ENCODE measurements around the gene NPFFR2.
"Not testable (repeated sequence)": the region's sequence is repeated elsewhere in the genome, so short reads cannot be mapped to it uniquely, and the experiment has no call there.

The NPFFR2 gene

DNA sequence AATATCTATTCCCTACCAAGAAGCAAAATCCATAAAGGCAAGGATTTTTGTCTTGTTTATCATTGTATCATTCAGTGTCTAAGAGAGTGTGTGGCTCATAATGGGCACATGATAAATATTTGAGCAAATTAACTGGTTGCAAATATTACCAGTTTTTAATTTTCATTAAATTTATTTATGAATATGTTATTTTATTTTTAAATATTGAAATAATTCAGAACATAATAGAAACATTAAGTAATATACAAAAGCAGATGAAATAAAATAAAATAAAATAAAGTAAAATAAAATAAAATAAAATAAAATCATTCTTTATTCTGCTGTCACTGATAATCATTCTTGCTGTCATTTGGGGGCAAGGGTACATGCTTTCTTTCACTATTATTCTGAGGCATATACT, 120.9 kb downstream of the NPFFR2 start:
- H3K27ac ChIP-seq, result no peak overlapping the region
- TF ChIP-seq, protein P1, sequence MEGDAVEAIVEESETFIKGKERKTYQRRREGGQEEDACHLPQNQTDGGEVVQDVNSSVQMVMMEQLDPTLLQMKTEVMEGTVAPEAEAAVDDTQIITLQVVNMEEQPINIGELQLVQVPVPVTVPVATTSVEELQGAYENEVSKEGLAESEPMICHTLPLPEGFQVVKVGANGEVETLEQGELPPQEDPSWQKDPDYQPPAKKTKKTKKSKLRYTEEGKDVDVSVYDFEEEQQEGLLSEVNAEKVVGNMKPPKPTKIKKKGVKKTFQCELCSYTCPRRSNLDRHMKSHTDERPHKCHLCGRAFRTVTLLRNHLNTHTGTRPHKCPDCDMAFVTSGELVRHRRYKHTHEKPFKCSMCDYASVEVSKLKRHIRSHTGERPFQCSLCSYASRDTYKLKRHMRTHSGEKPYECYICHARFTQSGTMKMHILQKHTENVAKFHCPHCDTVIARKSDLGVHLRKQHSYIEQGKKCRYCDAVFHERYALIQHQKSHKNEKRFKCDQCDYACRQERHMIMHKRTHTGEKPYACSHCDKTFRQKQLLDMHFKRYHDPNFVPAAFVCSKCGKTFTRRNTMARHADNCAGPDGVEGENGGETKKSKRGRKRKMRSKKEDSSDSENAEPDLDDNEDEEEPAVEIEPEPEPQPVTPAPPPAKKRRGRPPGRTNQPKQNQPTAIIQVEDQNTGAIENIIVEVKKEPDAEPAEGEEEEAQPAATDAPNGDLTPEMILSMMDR (conservative IDR thresholded peaks at IDR 0.05), result no peak
- no peak for TF ChIP-seq ZFX (IDR thresholded peaks at IDR 0.05)

DNA sequence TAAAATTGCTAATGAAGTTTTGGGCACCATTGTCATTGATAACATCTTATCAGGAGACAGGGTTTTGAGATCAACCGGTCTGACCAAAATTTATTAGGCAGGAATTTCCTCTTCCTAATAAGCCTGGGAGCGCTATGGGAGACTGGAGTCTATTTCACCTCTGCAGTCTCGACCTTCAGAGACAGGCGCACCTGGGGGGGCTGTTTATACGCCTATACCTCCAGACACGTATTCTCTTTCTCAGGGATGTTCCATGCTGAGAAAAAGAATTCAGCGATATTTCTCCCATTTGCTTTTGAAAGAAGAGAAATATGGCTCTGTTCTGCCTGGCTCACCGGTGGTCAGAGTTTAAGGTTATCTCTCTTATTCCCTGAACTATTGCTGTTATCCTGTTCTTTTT, 121.8 kb downstream of the NPFFR2 start:
- not testable (repeated sequence) for H3K27ac ChIP-seq

DNA sequence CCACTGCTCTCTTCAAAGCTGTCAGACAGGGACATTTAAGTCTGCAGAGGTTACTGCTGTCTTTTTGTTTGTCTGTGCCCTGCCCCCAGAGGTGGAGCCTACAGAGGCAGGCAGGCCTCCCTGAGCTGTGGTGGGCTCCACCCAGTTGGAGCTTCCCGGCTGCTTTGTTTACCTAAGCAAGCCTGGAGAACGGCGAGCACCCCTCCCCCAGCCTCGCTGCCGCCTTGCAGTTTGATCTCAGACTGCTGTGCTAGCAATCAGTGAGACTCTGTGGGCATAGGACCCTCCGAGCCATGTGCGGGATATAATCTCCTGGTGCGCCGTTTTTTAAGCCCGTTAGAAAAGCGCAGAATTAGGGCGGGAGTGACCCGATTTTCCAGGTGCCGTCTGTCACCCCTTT, 137.5 kb downstream of the NPFFR2 start:
- H3K27ac ChIP-seq, result peak overlapping the region; percentile 71

DNA sequence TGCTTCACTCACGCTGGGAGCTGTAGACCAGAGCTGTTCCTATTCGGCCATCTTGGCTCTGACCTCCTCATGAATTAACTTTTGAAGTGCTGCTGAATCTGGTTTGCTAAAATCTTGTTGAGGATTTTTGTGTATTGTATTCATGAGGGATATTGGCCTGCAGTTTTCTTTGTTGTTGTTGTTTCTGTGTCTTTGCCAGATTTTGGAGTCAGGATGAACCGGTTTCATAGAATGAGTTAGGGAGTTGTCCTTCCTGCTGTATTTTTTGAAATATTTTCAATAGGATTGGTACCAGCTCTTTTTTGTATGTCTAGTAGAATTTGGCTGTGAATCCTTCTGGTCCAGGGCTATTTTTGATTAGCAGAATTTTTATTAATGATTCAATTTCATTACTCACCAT, 138.1 kb downstream of the NPFFR2 start:
- peak overlapping the region; percentile 71 for H3K27ac ChIP-seq
- TF ChIP-seq, protein P1 (conservative IDR thresholded peaks at IDR 0.05), result no peak
- TF ChIP-seq ZFX (IDR thresholded peaks at IDR 0.05), result no peak

DNA sequence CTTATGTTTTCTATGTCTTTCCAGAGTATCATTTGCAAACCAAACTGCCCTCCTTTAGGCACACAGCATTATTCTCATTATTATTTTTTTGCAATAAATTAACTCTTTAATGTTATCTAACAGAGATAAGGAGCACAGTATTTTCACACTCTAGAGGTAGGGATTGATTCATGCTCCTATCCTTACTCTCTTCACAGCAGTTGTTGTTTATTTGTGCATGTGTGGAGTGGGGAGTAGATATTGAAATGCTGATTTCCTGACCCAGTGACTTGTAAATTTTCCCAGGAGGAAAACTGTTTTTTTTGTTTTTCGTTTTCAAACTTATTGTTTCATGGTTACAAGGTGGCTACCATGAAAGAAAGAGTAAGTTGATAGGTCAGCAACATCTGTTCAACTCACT, 140.0 kb downstream of the NPFFR2 start:
- H3K27ac ChIP-seq, result no peak overlapping the region
- TF ChIP-seq, protein P1 (conservative IDR thresholded peaks at IDR 0.05), result no peak
- no peak for TF ChIP-seq ZFX (IDR thresholded peaks at IDR 0.05)

DNA sequence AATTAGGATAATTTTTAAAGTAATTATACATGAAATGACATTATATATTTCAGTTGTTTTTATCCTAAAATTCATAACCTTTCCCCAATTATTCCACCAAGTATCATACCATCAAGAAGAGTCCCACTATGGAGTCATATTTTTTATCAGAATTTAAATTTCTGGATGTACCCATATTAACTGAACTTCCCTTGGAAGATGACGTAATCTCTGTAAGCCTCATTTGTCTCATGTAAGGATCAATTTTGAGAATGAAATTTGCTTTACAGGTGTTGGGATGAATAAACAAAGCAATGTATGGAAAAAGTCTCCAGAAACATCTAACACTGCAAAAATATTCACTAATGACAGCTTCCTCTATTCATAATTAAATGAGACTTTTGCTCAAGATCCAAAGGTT, 147.5 kb downstream of the NPFFR2 start:
- no peak overlapping the region for H3K27ac ChIP-seq
- no peak for TF ChIP-seq ZFX (IDR thresholded peaks at IDR 0.05)

DNA sequence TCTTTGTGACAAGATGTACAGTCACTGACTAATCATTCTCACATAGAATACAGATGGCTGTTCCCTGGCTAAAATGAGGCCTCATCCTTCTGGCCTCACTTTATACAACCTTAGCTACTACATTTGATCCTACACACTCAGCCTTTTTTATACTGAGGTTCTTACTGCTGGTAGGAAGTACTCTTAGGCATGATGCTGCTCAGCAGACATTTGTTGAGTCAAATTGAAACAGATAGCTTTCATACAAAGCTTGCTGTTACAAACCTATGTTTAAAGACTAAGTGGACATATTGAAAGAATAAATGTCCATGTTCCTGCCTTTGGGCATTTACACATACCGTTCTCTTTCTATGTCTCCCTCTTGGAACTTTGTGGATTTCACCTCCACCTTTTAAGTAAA, 154.9 kb downstream of the NPFFR2 start:
- no peak for TF ChIP-seq ZFX (IDR thresholded peaks at IDR 0.05)
- TF ChIP-seq, protein P1 (conservative IDR thresholded peaks at IDR 0.05), result no peak
- H3K27ac ChIP-seq, result no peak overlapping the region

DNA sequence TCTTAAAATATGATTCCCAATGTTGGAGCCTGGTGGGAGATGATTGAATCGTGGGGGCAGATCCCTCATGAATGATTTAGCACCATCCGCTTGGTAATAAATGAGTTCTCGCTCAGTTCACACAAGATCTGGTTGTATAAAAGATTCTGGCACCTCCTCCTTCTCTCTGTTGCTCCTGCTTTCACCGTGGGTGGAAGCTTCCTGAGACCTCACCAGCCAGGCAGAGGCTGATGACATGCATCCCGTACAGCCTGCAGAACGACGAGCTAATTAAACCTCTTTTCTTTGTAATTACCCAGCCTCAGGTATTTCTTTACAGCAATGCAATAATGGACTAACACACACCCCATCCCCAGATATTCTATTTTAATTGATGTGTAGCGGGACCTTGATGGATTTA, 162.2 kb downstream of the NPFFR2 start:
- no peak for TF ChIP-seq ZFX (IDR thresholded peaks at IDR 0.05)
- TF ChIP-seq, protein P1 (conservative IDR thresholded peaks at IDR 0.05), result no peak

DNA sequence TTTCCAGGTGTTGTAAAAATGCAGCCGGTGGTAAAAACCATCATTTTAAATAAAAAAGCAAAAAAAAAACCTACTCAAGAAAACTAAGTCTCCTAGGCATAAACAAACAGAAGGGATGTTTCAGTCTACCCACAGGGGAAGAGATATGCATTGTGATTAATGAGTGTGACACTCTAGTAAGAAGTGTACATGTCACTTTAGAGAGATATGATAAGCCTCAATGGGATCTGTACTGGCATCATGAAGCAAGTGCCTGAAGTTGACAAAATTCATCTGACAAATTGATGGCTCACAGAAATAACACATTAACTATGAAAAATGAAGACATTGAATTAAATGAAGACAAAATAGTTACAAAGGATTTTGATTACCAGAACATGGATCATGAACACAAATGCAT, 162.7 kb downstream of the NPFFR2 start:
- no peak for TF ChIP-seq ZFX (IDR thresholded peaks at IDR 0.05)
- TF ChIP-seq, protein P1 (conservative IDR thresholded peaks at IDR 0.05), result no peak
- H3K27ac ChIP-seq, result no peak overlapping the region

More for the DNA sequence above, 162.2 kb downstream of the NPFFR2 start:
- H3K27ac ChIP-seq, result no peak overlapping the region

All from C4-2B (cell line).